Activated CD4-positive, CD25-positive, alpha-beta regulatory T cell treated with anti-CD3 and anti-CD28 coated beads, Interleukin-2, amount 50 U/mL, for 16 hours (primary cell): Measurements from ENCODE around the gene MTG2.

ENCODE experiments used
- DNase-seq: peaks from one replicate; pipeline ENCODE4 v3.0.0-alpha.2; 2020; ENCODE audit warnings: low read depth, low spot score

The MTG2 gene

DNA sequence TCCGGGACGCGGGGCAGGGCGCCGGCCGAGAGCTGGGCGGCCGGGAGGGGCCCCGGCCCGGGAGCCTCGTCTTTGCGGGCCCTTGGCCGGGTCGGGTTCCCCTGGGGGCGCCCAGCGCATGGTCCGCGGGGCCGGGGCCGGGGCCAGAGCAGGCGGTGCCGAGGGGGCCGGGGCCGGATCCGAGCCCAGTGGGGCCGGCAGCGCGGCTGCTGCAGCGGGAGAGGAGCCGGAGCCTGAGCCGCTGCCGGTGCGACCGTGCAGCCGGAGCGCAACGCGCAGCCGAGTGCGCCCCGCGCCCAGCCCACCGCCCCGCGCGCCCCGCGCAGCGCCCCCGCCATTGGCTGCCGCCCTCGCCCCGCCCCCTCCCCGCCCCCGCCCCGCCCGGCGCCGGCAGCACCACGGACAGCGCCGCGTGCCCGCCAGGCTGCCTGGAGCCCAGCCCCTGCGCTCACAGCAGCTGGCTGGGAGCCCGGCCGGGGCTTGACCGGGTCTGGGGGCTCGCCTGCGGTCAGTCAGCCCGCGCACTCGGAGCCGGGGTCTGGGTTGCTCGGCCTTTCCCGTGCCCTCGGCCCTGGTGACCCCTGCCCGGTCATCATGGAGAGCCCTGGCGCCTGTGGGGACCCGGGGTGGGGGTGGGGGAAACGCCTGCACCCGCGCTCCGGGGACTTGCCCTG, 37.3 kb downstream of the MTG2 start, which contains the start of gene HRH3:
Gene HRH3 (minus strand): TSS at position 287 of the 674 bp plus-strand sequence. CDS start 308 bp downstream, outside the sequence.
- no peak for DNase-seq

- DNase-seq: no peak
Measured at GRCh38 chr20:62220666-62221568, 38.1 kb downstream of the MTG2 start.

- DNase-seq: no peak
Measured at GRCh38 chr20:62222266-62222850, 39.5 kb downstream of the MTG2 start.

DNA sequence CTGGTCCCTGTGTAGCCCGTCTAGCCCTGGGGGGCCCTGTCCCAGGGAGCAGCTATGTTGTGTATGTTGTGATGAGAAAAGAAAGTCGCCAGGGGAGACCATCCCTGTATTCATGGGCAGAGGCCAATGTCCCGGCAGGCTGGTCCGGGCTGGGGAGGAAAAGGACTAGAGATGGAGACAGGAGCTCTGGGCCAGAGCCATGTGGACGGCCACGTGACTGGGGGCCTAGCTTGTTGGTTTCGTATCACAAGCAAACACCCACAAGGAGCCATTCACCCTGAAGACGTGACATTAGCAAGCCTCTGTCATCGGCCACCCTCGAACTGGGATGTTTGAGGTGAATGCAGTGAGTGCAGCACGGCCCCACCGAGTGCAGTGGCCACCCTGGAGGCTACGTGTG, 40.1 kb downstream of the MTG2 start:
- DNase-seq: no peak

DNA sequence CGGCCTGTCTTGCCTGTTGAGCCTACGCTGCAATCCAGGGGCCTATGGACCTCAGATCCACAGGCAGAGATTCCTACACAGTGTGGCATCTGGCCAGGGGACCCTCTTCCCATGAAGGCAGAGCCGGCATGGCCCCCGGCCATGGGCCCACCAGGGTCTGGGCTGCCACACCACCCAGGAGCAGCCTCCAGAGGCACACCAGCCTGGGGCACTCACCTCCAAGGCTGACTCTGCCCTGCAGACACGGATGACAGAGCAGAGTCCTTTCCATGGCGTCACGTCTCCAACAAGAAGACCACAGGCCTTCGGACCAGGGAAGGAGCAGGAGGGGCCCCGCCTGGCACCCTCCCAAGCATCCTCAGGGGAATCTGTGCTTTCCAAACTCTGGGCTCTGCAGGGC, 40.7 kb downstream of the MTG2 start:
- no peak for DNase-seq

DNA sequence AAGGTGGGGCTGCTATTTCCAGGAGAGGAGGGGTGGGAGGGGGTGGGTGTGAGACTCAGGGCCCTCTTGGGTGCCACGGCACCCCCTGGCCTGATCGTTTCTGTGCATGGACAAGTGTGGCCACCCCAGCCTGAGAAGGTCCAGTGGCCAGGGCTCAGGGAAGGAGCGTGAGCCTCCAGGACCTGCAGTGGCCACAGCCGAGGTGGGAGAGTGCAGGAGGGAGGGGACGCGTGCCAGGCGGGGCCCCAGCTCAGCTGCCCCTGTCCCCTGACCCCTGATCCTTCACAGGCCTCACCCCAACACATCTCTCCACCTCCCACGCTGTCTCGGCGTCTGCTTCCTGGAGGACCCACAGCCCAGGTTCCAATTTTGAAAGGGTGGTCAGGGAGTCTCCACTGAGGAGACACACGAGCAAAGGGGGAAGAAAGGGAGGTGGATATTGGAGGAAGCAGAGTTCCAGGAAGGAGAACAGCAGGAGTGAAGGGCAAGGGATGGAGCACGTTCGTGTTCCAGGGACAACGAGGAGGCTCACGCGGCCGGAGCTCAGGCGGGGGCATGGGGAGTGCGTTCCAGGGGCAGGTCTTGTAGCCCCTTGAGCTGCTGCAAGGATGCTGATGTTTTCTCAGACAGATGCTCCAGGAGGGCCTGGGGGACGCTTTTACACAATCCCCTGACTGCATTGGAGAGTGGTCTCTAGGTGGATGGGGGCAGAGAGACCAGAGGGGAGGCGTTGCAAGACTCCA, 41.5 kb downstream of the MTG2 start:
- no peak for DNase-seq

DNA sequence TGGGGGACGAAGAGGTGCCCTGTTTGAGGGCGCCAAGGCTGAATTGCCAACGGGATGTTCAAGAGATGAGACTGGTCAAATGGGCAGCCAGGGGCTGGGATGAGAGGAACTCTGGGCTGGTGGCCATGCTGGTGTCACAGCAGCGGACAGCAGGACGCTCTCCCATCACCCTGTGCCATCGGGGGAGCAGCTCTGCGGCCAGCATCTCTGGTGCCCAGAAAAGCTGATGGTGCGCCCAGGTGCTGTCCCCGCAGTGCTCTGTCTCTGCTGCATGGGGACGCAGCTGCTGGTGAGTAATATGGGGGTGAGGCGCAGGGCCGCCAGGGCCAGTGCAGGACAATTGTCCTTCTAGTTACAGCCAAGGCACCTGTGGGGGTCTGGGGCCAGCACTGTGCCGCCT, 42.2 kb downstream of the MTG2 start:
- DNase-seq: no peak

- DNase-seq: no peak
Measured at GRCh38 chr20:62225820-62226635, 43.2 kb downstream of the MTG2 start.

GRCh38 chr20:62226707-62227590, 44.1 kb downstream of the MTG2 start:
- DNase-seq: no peak

- no peak for DNase-seq
Measured at GRCh38 chr20:62227591-62227976, 44.8 kb downstream of the MTG2 start.

DNA sequence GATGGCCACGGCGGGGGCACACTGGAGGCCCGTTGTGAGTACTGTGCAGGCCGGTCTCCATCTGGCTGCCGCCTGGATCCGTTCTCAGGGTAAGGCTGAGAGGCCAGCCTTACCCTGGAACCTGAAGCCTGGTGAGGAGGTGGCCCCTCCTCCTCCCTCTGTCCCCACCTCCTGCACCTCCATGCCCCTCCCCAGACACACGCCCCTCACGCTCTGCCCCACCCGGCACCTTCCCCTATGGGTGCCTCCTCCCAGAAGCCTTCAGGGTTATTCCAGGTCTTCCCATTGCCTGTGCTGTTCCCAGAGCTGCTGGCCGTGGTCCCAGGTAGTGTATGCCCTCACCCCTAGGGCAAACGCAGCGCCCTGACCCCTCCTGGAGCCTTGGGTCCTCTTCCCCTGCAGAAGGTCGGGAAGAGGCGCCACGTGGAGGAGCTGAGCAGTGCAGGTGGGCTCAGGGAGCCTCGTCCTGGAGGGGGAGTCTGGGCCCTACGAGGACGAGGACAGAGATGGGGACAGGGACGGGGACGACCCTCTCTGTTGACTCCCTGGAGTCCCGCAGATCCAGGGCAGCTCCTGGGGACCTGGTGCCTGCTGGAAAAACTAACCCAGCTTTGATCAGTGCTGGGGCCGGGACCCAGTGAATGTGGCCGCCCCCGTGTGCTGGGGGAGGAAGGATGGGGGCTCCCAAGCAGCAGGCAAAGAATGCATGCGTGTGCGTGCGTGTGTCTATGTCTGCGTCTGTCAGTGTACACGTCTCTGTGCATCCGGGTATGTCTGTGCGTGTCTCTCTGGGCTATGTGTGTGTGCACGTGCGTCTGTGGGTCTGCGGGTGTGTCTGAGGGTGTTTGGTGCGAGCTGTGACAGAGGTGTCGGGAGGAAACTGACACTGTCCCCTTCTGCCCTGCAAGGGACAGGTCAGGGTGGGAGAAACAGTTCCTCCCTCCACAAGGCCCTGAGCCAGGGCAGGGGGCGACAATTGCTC, 45.4 kb downstream of the MTG2 start:
- DNase-seq: no peak

- no peak for DNase-seq
Measured at GRCh38 chr20:62228982-62229545, 46.2 kb downstream of the MTG2 start.

DNA sequence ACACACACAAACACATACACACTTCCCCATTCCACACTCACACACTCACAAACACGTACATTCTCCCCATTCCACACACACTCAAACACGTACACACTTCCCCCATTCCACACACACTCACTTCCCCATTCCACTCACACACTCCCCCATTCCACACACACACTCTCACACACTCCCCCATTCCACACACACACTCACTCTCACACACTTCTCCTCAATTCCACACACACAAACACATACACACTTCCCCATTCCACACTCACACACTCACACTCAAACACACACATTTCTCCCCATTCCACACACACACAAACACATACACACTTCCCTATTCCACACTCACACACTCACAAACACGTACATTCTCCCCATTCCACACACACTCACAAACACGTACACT, 46.8 kb downstream of the MTG2 start:
- no peak for DNase-seq

- no peak for DNase-seq
Measured at GRCh38 chr20:62230276-62230675, 47.4 kb downstream of the MTG2 start.

- no peak for DNase-seq
Measured at GRCh38 chr20:62230696-62231095, 47.9 kb downstream of the MTG2 start.

DNA sequence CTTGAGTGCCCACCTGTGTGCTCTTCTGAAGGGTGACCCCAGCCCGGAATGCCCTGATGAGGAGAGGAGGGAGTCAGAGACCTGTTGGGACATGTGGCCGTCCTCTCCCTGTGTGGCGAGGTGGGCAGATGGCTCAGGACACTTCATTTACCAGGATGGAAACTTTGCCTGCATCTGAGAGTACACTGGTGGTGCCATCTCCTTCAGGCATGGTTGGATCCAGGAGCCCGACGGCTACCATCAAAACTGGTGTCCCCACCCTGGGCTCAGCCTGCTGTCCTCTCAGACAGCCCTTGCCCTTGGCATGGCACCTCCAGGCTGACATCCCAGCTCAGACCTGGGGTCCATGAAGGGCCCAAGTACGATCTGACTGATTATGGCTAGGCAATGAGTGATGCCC, 48.5 kb downstream of the MTG2 start:
- no peak for DNase-seq

DNA sequence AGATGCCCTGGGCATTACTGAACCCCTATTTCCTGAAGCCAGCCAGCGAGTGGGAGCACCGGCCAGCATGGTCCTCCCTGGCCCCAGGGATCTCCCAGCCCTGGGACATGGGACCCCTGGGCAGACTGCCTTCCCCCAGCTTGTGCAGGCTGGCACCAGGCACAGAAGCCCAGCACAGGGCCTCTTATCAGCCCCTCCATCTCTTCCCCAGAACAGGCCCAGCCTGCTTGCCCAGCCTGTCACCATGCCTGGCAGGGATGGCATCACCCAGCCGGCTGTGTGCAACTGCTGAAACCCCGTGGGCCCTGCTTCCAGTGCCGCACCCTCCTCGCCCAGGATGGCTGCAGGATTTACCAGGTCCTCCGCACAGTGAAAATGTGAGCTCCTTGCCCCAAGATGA, 49.4 kb downstream of the MTG2 start:
- no peak for DNase-seq
